Ovary (tissue), 3 donors: ENCODE data around the gene DLX1.

ENCODE experiments used
- POLR2A ChIP-seq: fragments of 450-650 bp; IDR thresholded peaks from one replicate; pipeline ENCODE4 v1.6.1; 2017; ENCODE audit warnings: antibody characterized with exemption, mild to moderate bottlenecking, moderate library complexity
- TF ChIP-seq, protein P1 (sequence below), 3 donors: fragments of 450-650 bp in 2 of 3; fragments of 200-600 bp in 1 of 3; IDR thresholded peaks; one replicate each; pipeline versions ENCODE4 v1.5.1 to v1.8.0; 2016 to 2022; ENCODE audit warnings: antibody characterized with exemption in 3 of 3, mild to moderate bottlenecking in 1 of 3
- donor health status: DM: no; HTN: no; CAD: no.

GRCh38 chr2:172135446-172135845 lies 50.1 kb downstream of the DLX1 start:
- TF ChIP-seq, protein P1, sequence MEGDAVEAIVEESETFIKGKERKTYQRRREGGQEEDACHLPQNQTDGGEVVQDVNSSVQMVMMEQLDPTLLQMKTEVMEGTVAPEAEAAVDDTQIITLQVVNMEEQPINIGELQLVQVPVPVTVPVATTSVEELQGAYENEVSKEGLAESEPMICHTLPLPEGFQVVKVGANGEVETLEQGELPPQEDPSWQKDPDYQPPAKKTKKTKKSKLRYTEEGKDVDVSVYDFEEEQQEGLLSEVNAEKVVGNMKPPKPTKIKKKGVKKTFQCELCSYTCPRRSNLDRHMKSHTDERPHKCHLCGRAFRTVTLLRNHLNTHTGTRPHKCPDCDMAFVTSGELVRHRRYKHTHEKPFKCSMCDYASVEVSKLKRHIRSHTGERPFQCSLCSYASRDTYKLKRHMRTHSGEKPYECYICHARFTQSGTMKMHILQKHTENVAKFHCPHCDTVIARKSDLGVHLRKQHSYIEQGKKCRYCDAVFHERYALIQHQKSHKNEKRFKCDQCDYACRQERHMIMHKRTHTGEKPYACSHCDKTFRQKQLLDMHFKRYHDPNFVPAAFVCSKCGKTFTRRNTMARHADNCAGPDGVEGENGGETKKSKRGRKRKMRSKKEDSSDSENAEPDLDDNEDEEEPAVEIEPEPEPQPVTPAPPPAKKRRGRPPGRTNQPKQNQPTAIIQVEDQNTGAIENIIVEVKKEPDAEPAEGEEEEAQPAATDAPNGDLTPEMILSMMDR (IDR thresholded peaks at IDR 0.05): no peak
- TF ChIP-seq POLR2A: no peak
